Liver (tissue), 9 donors: ENCODE measurements around the gene CDH22. TPM values are rescaled to one million over a fixed set of nuclear protein-coding genes. Genes with fewer than 3 reads are reported as not detected.

Experiments used
- DNase-seq: peaks from one replicate; pipeline ENCODE4 v3.0.0-alpha.2; 2017; ENCODE audit warnings: low spot score
- H3K27ac ChIP-seq, 2 donors: one replicate each; pipeline ENCODE4 v1.7.0; 2013; ENCODE audit warnings: inconsistent platforms in 2 of 2, low read length in 2 of 2, control low read depth in 1 of 2, low read depth in 1 of 2, mild to moderate bottlenecking in 1 of 2
- H3K27me3 ChIP-seq, 4 donors: one replicate each; pipeline versions ENCODE4 v1.6.1 to v1.7.0; 2013; ENCODE audit warnings: low read length in 3 of 4, inconsistent platforms in 1 of 4, mild to moderate bottlenecking in 1 of 4, moderate library complexity in 1 of 4; ENCODE audit not compliant: control insufficient read depth in 4 of 4, insufficient read depth in 4 of 4
- H3K36me3 ChIP-seq, 4 donors: one replicate each; pipeline versions ENCODE4 v1.6.1 to v1.7.0; 2013; ENCODE audit warnings: low read length in 3 of 4, mild to moderate bottlenecking in 3 of 4, low read depth in 1 of 4, moderate library complexity in 1 of 4; ENCODE audit not compliant: control insufficient read depth in 4 of 4, insufficient read depth in 3 of 4
- H3K4me1 ChIP-seq, 4 donors: one replicate each; pipeline versions ENCODE4 v1.6.1 to v1.7.0; 2013; ENCODE audit warnings: low read length in 3 of 4, mild to moderate bottlenecking in 3 of 4, moderate library complexity in 1 of 4; ENCODE audit not compliant: control insufficient read depth in 4 of 4, insufficient read depth in 4 of 4
- H3K4me3 ChIP-seq, 3 donors: one replicate each; pipeline versions ENCODE4 v1.6.1 to v1.7.0; 2013; ENCODE audit warnings: low read length in 3 of 3, control low read depth in 1 of 3, low read depth in 1 of 3, mild to moderate bottlenecking in 1 of 3
- H3K9ac ChIP-seq, 2 donors: one replicate each; pipeline ENCODE4 v1.7.0; 2013; ENCODE audit warnings: low read length in 2 of 2, mild to moderate bottlenecking in 2 of 2, moderate library complexity in 2 of 2, control low read depth in 1 of 2, low read depth in 1 of 2
- H3K9me3 ChIP-seq, 4 donors: one replicate each; pipeline versions ENCODE4 v1.6.1 to v1.7.0; 2013; ENCODE audit warnings: low read length in 3 of 4; ENCODE audit not compliant: control insufficient read depth in 4 of 4
- ATF3 ChIP-seq: IDR thresholded peaks from 2 replicates; pipeline ENCODE4 v1.6.1; 2016; ENCODE audit warnings: antibody characterized with exemption
- CTCF ChIP-seq: fragments of 150-350 bp; IDR thresholded peaks from 2 replicates; pipeline ENCODE4 v1.5.1; 2017; ENCODE audit warnings: improper control_type of control experiment, low read depth, low read length; ENCODE audit not compliant: missing input control
- EGR1 ChIP-seq, 2 donors: IDR thresholded peaks; 2 replicates each; pipeline ENCODE4 v1.6.1; 2016 to 2018; ENCODE audit warnings: antibody characterized with exemption in 2 of 2, low read depth in 2 of 2
- FOXA1 ChIP-seq: IDR thresholded peaks from 2 replicates; pipeline ENCODE4 v1.6.1; 2016; ENCODE audit warnings: antibody characterized with exemption
- GABPA ChIP-seq, 2 donors: IDR thresholded peaks in 1 of 2; conservative IDR thresholded peaks in 1 of 2; 2 replicates each; pipeline ENCODE4 v1.6.1; 2016; ENCODE audit warnings: antibody characterized with exemption in 2 of 2, mild to moderate bottlenecking in 1 of 2, moderate library complexity in 1 of 2
- HNF4A ChIP-seq, 2 donors: conservative IDR thresholded peaks; 2 replicates each; pipeline ENCODE4 v1.6.1; 2016; ENCODE audit warnings: antibody characterized with exemption in 2 of 2, mild to moderate bottlenecking in 2 of 2
- HNF4G ChIP-seq: IDR thresholded peaks from 2 replicates; pipeline ENCODE4 v1.6.1; 2016; ENCODE audit warnings: antibody characterized with exemption
- JUND ChIP-seq, 2 donors: IDR thresholded peaks; 2 replicates each; pipeline ENCODE4 v1.6.1; 2016; ENCODE audit warnings: antibody characterized with exemption in 2 of 2
- MAX ChIP-seq: IDR thresholded peaks from 2 replicates; pipeline ENCODE4 v1.6.1; 2016; ENCODE audit warnings: antibody characterized with exemption
- NR2F2 ChIP-seq: IDR thresholded peaks from 2 replicates; pipeline ENCODE4 v1.6.1; 2016; ENCODE audit warnings: antibody characterized with exemption
- RAD21 ChIP-seq, 2 donors: IDR thresholded peaks; 2 replicates each; pipeline ENCODE4 v1.6.1; 2016; ENCODE audit warnings: antibody characterized with exemption in 2 of 2, mild to moderate bottlenecking in 2 of 2
- RXRA ChIP-seq, 2 donors: IDR thresholded peaks; 2 replicates each; pipeline ENCODE4 v1.6.1; 2017 to 2018; ENCODE audit warnings: antibody characterized with exemption in 2 of 2, mild to moderate bottlenecking in 1 of 2
- TAF1 ChIP-seq: conservative IDR thresholded peaks from 2 replicates; pipeline ENCODE4 v1.6.1; 2016; ENCODE audit warnings: antibody characterized with exemption, mild to moderate bottlenecking
- WGBS: extraction: QIAGEN DNeasy Blood & Tissue Kit; methylation state at CpG from one replicate; pipeline ENCODE4 v1.1.7; 2013; 5-methylcytosine and 5-hydroxymethylcytosine counted together
- polyA plus RNA-seq, 2 donors: library from polyadenylated mRNA; stranded (reverse) in 1 of 2; unstranded in 1 of 2; fragments of 200-250 nt in 1 of 2; fragments of >200 nt in 1 of 2; fragmentation: Nextera tagmentation in 1 of 2; extraction: Ambion mirVana in 1 of 2; gene quantifications; one replicate each; pipeline versions ENCODE4 v1.2.1 to v1.2.3, GENCODE V29; 2013 to 2015
- total RNA-seq, 2 donors: library from RNA; depleted of rRNA; stranded (reverse); fragments of >200 nt; gene quantifications; one replicate each; pipeline ENCODE4 v1.2.3, GENCODE V29; 2014
- TF ChIP-seq, protein P1 (sequence below): IDR thresholded peaks from 2 replicates; pipeline ENCODE4 v1.6.1; 2016; ENCODE audit warnings: antibody characterized with exemption
- TF ChIP-seq, protein P2 (sequence below): IDR thresholded peaks from 2 replicates; pipeline ENCODE4 v1.6.1; 2016; ENCODE audit warnings: antibody characterized with exemption, mild to moderate bottlenecking
- donor health status: healthy.
- donor health status: healthy.
- donor health status: healthy.
- donor health status: healthy.
- donor health status: healthy.

Gene CDH22
- total and polyA plus RNA-seq, 4 donors, result 0.02 TPM; not detected in 3

GRCh38 chr20:46176739-46177378 lies 131.4 kb downstream of the CDH22 start:
- DNase-seq, result no peak
- no peak for TF ChIP-seq ATF3
- no peak for TF ChIP-seq FOXA1
- no peak for TF ChIP-seq JUND (IDR thresholded peaks at IDR 0.05)
- TF ChIP-seq HNF4A (conservative IDR thresholded peaks at IDR 0.05), result no peak
- no peak for TF ChIP-seq RXRA (IDR thresholded peaks at IDR 0.05)
- no peak for TF ChIP-seq NR2F2
- TF ChIP-seq, protein P1, sequence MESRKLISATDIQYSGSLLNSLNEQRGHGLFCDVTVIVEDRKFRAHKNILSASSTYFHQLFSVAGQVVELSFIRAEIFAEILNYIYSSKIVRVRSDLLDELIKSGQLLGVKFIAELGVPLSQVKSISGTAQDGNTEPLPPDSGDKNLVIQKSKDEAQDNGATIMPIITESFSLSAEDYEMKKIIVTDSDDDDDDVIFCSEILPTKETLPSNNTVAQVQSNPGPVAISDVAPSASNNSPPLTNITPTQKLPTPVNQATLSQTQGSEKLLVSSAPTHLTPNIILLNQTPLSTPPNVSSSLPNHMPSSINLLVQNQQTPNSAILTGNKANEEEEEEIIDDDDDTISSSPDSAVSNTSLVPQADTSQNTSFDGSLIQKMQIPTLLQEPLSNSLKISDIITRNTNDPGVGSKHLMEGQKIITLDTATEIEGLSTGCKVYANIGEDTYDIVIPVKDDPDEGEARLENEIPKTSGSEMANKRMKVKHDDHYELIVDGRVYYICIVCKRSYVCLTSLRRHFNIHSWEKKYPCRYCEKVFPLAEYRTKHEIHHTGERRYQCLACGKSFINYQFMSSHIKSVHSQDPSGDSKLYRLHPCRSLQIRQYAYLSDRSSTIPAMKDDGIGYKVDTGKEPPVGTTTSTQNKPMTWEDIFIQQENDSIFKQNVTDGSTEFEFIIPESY, result no peak
- TF ChIP-seq MAX, result no peak
- TF ChIP-seq RAD21 (IDR thresholded peaks at IDR 0.05), result no peak
- TF ChIP-seq EGR1 (IDR thresholded peaks at IDR 0.05; ENCODE audit: low read depth in 2 of 2), result no peak
- TF ChIP-seq CTCF, result no peak
- TF ChIP-seq, protein P2, sequence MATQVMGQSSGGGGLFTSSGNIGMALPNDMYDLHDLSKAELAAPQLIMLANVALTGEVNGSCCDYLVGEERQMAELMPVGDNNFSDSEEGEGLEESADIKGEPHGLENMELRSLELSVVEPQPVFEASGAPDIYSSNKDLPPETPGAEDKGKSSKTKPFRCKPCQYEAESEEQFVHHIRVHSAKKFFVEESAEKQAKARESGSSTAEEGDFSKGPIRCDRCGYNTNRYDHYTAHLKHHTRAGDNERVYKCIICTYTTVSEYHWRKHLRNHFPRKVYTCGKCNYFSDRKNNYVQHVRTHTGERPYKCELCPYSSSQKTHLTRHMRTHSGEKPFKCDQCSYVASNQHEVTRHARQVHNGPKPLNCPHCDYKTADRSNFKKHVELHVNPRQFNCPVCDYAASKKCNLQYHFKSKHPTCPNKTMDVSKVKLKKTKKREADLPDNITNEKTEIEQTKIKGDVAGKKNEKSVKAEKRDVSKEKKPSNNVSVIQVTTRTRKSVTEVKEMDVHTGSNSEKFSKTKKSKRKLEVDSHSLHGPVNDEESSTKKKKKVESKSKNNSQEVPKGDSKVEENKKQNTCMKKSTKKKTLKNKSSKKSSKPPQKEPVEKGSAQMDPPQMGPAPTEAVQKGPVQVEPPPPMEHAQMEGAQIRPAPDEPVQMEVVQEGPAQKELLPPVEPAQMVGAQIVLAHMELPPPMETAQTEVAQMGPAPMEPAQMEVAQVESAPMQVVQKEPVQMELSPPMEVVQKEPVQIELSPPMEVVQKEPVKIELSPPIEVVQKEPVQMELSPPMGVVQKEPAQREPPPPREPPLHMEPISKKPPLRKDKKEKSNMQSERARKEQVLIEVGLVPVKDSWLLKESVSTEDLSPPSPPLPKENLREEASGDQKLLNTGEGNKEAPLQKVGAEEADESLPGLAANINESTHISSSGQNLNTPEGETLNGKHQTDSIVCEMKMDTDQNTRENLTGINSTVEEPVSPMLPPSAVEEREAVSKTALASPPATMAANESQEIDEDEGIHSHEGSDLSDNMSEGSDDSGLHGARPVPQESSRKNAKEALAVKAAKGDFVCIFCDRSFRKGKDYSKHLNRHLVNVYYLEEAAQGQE, result no peak
- TF ChIP-seq GABPA (IDR thresholded peaks at IDR 0.05 in 1 of 2, conservative IDR thresholded peaks at IDR 0.05 in 1 of 2), result no peak
- Histone ChIP-seq H3K4me3 (no peak overlapping the region), H3K27me3 (peaks cover 0 to 21% (median 7%) of the 10 kb centered on the region in 4 donors), H3K4me1 (peaks cover 0 to 4% (median 0%) of the 10 kb centered on the region in 4 donors), H3K9me3 (no peaks in the 10 kb centered on the region), H3K27ac (no peak overlapping the region), H3K9ac (no peak overlapping the region), H3K36me3 (no peaks in the 10 kb centered on the region)
- WGBS, result 78% methylated on average over 13 of the region's 13 CpGs

DNA sequence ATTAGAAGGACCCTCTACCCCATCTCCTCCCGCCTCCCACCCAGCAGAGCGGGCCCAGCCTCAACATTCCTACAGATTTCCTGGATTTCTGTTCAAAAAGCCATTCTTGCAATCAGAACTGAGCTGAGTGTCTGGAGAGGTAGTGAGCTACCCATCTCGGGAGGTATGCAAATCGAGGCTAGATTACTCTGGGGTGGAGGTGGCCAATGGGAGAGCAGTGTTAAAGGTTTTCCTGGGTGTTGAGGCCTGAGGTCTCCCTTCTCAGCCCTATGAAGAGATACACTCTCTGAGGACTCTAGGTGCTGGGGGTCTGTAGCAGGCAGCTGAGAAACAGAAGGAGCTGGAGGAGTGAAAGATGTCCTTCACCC lies 133.2 kb downstream of the CDH22 start:
- TF ChIP-seq CTCF (no peak), TAF1 (no peak), EGR1 (IDR thresholded peaks at IDR 0.05; ENCODE audit: low read depth in 2 of 2) (no peak), GABPA (IDR thresholded peaks at IDR 0.05 in 1 of 2, conservative IDR thresholded peaks at IDR 0.05 in 1 of 2) (no peak), MAX (no peak), HNF4G (no peak)
- Histone ChIP-seq H3K36me3 (no peaks in the 10 kb centered on the region), H3K9me3 (no peaks in the 10 kb centered on the region), H3K4me3 (no peak overlapping the region), H3K27ac (no peak overlapping the region), H3K9ac (no peak overlapping the region), H3K27me3 (peaks cover 0 to 14% (median 7%) of the 10 kb centered on the region in 4 donors), H3K4me1 (peaks cover 0 to 4% (median 0%) of the 10 kb centered on the region in 4 donors)
- WGBS, result 82% methylated on average over 4 of the region's 4 CpGs
- DNase-seq, result no peak
